Measurements from ENCODE around the gene RMND1.
"Not testable (repeated sequence)": the region's sequence is repeated elsewhere in the genome, so short reads cannot be mapped to it uniquely, and the experiment has no call there.

The RMND1 gene

GRCh38 chr6:151381722-151382121 is 70.2 kb downstream of the RMND1 start:
- DNase-seq: no peak

- DNase-seq: no peak
These were observed 71.1 kb downstream of the RMND1 start for GRCh38 chr6:151380848-151381205.

GRCh38 chr6:151379933-151380847 is 71.7 kb downstream of the RMND1 start:
- no peak for DNase-seq

- DNase-seq: no peak
These were observed 74.8 kb downstream of the RMND1 start for GRCh38 chr6:151377095-151377494.

GRCh38 chr6:151376440-151376839 is 75.5 kb downstream of the RMND1 start:
- no peak for DNase-seq

- DNase-seq: no peak
These were observed 76.1 kb downstream of the RMND1 start for GRCh38 chr6:151375833-151376232.

GRCh38 chr6:151374036-151374683 is 77.8 kb downstream of the RMND1 start:
- DNase-seq: no peak

GRCh38 chr6:151372164-151372563 is 79.8 kb downstream of the RMND1 start:
- DNase-seq: peak in 1 of 2 donors; percentile 11

GRCh38 chr6:151370509-151371078 is 81.3 kb downstream of the RMND1 start:
- DNase-seq: no peak

GRCh38 chr6:151365233-151365632 is 86.7 kb downstream of the RMND1 start:
- no peak for DNase-seq

GRCh38 chr6:151359486-151359885 is 92.4 kb downstream of the RMND1 start:
- no peak for DNase-seq

- no peak for DNase-seq
These were observed 93.5 kb downstream of the RMND1 start for GRCh38 chr6:151358475-151358874.

- DNase-seq: no peak
These were observed 94.0 kb downstream of the RMND1 start for GRCh38 chr6:151357758-151358436.

- DNase-seq: not testable (repeated sequence)
These were observed 94.9 kb downstream of the RMND1 start for GRCh38 chr6:151356983-151357382.

All from stimulated activated CD4-positive, alpha-beta T cell treated with anti-CD3 and anti-CD28 coated beads, Interleukin-2, amount 100 ng/mL, for 24 hours (primary cell).